Measurements from ENCODE around the gene NECTIN1.

NECTIN1 gene

DNA sequence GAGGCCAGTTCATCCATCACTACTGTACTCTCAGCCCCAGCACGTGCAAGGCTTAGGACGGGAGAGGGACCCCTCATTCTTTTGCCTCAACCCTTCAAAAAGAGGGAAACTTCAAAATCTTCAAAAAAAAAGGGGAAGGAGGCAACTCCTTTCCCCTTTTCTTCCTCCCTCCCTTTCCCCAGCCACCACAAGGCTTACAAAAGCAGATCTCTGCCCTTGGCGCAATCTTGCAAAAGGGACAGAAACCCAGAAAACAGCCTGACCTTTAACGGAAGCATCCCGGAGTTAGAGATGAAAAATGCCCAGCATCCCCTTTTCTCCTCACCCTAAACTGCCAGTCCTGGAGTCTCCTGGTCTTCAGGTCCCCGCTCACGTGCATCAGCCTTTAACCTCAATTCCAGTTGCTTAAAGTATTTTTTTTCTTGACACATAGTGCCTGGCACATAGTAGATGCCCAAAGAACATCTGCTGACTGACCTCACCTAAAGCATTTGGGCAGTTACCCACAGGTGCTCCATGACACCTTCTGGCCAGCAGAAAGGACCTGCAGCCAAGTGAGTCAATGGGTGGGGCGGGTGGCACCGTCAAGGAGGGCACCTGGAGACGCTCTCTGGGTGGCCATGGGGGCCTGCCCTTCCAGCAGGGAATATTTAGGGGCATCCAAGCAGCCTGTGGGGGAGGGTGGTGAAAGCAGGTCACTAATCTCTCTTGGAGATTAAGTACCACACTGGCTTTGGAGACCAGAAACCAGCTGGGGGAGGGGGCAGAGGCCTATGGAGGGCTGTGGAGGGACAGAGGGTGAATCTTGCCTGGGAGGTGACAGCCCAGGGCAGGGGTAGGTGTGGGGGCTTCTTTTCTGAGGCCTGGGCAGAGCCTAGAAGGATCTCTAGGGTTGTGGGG is 16.3 kb downstream of the NECTIN1 start:
- no peak for DNase-seq (ENCODE audit: low read depth in 2 of 2)

DNA sequence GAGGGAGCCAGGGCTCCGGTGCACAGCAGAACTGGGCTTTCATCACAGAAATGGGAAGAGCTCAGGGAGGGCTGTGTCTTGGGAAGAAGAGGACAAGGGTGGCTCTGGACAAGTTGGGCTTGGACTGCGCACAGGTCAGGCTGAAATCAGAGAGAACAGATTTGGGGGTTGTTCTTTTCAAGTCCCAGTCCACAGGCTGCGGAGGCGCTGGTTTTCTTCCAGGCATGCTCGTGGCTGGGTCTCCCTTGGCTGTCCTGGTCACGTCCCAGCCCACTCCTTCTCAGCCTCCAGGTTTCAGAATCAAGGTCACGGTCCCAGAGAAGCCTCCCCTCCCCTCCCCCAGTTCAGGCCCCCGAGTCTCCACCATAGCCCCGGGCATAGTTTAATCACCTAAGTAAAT is 17.0 kb downstream of the NECTIN1 start:
- no peak for DNase-seq (ENCODE audit: low read depth in 2 of 2)

DNA sequence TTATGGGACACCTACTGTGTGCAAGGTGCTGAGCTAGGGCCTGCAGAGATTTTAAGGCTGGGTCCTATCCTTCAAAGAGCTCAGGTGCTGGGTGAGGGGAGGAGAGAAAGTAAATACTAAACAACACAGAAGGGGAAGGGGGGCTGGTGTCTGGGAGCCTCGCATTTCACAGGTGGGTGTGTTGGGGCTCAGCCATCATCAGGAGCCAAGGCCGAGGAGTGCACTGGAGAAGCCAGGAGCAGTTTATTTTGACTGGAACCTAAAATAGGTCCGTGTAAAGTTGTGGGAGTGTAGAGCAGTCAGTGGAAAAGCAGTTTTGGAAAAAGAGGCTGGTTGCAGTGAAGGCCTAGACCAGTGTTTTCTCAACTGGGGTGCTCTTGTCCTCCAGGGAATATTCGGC is 17.5 kb downstream of the NECTIN1 start:
- no peak for DNase-seq (ENCODE audit: low read depth in 2 of 2)

DNA sequence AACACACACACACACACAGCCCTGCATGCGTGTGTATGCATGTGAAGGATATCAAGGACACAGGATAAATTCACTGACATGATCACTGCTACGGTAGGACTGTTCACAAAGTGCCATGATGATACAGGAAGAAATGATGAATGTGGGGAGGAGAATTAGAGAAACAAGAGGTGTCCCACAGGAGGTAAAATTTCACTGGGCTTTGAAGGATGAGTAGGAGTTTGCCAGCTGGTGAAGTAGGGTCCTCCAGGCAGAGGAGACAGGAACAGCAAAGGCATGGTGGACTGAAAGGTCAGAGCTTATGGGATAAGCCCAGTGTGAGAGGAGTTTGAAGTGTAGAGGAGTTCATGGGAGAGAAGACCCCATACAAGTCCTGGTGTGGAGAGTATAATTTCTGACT is 18.6 kb downstream of the NECTIN1 start:
- DNase-seq (ENCODE audit: low read depth in 2 of 2), result no peak

DNA sequence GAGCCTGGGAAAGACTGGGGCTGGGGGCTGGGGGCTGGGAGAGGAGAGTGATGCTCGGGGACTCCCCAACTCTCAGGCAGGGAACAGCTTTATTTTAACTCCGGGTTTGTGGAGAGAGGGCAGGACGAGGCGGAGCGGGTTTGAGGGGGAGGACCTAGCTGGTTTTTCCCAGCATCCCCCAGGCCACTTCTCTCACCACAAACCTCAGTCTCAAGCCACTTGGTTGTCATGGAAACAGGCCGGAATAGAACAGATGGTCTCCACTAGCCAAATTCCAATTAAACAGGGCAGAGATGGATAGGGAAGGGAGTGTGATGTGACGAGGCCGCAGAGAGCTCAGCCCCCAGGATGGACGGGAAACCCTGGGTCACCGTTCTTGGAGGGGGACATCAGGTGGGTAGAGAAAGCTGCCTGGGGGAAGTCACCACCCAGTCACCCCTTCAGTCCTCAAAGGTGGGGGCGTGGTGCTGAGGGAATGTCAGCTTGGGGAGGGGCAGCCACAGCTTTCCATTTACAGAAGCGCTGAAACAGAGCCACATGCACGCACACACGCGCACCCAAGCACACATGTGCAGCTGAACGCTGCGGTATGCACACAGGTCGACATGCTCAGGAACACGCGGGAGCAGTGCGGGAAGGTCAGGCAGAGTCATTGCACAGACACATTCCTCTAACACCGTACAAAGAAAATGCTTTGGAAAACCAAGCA is 19.2 kb downstream of the NECTIN1 start:
- no peak for DNase-seq (ENCODE audit: low read depth in 2 of 2)

DNA sequence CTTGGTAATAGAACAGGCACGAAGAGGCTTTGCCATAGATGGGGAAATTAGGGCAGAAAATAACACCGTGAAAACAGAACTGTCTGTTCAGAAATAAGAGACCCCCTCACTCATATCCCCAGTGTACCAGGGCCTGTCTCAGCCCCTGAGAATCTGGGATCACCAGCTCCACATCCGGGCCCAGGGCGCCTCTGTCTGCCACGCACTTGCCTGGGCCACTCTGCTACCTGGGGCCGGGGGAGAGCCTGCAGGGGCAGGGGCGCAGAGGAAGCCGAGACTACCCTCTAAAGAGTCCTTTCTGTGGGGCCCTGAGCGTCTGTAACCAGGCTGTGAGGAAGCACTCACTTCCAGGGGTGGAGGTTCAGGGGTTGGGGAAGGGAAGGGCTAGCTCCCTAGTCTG is 19.8 kb downstream of the NECTIN1 start:
- no peak for DNase-seq (ENCODE audit: low read depth in 2 of 2)

DNA sequence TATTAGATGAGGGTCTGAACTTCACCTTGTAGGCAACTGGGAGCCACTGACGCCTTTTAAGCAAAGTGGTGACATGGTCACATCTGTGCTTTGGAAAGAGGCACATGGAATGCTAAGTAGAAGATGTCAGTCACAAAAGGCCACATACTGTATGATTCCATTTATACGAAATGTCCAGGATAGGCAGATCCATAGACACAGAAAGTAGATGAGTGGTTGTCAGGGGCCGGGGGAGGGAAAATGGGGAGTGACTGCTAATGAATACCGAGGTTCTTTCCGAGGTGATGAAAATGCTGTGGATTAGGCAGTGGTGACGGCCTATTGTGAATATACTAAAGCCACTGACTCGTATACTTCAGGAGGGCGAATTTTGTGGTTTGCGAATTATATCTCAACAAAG is 20.6 kb downstream of the NECTIN1 start:
- DNase-seq (ENCODE audit: low read depth in 2 of 2), result no peak

DNA sequence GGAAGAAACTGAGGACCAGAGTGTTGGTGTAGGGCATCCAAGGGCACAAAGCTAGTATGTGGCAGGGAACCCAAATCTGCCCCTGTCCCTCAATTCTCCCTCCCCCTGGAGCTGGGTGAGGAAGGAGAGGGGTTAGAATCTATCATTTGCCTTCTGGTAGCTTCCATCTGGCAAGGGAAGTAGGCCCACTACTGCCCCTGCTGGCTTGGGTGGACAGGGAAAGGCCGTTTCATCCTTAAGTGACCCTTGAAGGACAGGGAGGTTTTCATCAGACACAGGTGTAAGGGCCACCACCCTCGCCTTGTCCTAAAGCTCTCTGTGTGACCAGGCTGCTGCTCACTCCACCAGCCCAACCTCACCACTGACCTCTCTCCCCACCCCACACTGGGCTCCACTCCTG is 22.1 kb downstream of the NECTIN1 start:
- DNase-seq (ENCODE audit: low read depth in 2 of 2), result no peak

DNA sequence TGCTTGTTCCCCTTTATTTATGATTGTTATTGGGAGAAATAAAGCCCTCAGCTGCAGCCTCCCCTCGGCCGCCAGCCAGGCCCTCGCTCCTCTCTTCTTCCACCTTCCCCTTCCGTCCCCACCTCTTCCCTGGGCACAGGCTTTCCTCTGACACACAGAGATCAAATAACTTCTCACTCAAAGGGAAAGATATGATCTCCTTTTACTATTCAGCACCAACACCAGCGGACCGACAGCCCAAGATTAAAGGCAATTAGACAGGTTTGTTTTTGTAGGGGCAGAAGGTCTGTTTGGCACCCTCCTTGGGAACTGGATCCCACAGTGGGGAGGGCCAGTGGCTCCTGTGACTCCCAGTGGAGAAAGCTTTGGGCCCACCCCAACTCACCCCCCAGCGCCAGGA is 23.0 kb downstream of the NECTIN1 start:
- no peak for DNase-seq (ENCODE audit: low read depth in 2 of 2)

DNA sequence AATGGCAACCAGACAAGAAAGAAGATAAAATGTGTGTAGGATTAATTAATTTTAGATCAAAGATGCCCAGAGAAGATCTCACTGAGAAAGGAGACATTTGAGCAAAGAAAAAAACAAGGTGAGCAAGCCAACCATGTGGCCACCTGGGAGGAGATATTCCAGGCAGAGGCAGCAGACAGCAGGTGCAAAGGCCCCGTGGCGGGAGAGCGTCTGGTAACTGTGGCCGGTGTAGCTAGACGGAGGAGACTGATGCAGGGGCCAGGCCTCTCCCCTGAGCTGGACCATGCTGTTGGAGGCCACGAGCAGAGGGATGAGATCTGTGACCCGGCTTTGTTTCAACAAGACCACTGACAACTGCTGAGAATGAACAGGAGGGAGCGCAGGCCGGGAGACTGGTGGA is 23.6 kb downstream of the NECTIN1 start:
- DNase-seq (ENCODE audit: low read depth in 2 of 2), result no peak

DNA sequence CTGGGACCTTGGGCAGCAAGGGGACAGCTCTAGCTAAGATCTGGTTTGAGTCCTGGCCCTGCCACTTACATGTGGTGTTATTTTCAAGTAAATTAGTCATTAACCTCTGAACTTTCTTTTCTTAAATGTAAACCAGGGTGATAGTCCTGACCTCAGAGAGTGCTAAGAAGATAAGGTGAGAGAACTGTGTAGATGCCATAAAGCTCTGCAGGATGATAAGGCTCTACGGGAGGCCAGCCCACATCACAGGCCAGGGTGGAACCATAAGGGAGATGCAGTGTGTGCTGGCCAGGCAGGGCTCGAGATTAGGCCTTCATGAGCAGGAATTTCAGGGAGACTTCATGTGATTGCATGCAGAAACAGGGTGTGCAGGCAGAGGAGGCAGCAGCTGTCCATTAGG is 24.2 kb downstream of the NECTIN1 start:
- DNase-seq (ENCODE audit: low read depth in 2 of 2), result no peak

DNA sequence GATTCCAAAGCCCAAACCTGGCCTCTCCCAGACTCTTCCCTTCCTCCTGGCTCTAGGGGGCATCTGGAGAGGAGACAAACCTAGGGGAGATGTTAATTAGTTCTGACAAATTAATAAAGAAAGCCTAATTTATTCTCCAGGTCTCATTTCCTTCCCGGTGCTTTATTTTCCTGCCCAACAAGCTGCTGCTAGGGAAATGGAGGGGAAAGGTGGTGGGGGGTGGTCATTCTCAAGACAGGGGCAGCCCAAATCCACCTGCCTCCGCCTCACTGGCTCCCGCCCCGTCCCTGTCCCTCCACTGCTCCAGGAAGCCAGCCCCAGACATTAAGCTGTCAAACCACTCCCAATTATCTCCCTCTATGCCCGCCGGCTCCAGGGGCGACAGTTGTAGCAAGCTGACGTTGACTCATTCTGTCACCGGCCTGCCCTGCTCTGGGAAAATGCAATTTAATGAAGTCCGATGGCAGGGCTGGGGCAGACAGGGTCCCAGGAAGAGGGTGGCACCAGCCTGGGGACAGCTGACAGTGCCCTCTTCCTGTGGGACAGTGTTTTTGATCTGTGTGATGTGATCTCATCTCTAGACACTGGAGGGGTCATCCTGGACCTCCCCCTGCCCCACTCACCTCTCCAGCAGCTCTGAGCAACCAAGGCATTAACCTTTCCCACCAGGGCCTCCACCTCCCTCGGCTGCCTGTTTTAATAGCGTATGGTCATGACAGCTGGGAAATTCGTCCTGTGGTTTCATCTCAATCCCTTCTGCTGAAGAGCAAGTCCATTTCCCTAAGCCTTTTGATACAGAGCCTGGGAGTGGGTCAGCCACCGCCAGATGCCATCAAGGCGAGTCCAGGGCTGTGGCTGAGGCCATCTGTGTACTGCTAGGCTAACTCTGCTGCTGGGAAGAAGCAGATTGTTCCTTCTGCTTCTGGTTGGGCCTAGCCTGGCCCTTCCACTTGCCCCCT is 27.1 kb downstream of the NECTIN1 start:
- DNase-seq (ENCODE audit: low read depth in 2 of 2), result no peak

DNA sequence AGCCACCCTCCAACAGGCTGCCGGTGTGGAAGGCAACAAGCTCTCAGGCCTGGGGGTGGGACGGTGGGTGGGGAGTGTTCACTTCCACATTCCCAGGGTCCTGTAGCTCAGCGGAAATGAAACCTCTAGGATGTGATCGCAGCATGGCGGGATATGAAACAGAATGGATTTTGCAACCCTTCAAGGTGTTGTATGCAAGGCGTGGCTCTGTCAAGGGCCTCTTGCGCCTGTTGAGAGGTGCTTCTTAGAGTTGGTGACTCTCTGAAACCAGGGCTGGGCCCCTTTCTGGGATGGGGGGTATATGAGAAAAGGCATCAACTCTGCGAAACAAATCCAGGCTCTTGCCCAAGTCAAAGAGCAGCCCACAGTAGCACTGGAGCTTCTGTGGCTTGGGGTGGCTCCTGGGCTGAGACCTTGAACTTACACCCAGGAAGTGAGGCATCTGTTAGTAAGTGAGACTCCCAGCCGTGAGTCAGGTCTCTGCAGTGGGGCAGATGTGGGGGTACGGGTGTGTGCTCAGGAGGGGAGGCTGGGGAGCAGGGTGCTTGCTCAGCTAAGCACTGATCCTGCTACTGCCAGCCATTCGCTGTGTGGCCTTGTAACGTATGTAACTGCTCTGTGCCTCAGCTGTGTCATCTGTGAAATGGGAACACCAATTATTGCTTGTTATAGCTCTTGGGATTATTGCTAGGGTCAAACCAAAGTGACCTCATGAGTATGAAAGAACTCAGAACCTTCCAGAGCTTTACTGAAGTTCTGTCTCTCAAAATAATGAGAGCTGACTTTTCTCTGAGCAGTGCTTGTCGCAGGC is 28.3 kb downstream of the NECTIN1 start:
- peak in 1 of 2 donors; percentile 4 for DNase-seq (ENCODE audit: low read depth in 2 of 2)

DNA sequence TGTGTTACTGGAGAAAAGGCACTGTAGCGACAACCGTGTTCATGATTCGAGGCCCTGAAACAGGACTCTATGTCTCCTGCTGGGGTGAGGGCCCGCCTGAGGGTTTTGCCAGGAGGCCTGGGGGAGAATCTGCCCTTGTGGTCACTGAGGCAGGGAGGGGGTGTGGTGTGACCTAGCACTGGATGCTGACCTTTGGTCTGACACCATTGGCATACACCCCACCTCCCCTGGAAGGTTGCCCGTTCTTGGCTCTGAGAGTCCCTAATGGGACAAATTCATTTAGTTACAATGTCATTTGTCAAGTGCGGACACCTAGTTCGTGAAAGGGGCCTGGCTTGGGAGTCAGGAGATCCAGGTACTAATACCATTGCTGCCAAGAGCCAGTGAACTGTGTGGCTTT is 29.0 kb downstream of the NECTIN1 start:
- no peak for DNase-seq (ENCODE audit: low read depth in 2 of 2)

DNA sequence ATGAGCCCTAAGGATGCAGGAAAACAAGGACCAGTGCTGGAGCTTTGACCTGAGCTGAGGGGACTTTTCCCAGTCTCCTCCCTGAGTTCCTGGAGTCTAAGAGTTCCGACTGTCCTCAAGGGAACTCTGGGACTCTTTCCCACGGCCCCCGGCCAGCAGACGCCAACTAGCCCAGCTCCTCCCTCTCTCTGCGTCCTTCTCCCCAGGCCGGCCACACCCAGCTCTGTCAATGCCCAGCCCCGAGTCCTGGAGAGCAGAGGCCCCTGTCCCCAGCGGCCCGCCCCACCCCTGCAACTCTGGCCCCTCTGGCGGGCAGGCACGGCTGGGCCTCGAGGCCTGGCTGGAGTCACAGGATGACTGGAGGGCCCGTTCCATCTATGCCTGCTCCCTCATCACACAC is 29.8 kb downstream of the NECTIN1 start:
- DNase-seq (ENCODE audit: low read depth in 2 of 2), result no peak

DNA sequence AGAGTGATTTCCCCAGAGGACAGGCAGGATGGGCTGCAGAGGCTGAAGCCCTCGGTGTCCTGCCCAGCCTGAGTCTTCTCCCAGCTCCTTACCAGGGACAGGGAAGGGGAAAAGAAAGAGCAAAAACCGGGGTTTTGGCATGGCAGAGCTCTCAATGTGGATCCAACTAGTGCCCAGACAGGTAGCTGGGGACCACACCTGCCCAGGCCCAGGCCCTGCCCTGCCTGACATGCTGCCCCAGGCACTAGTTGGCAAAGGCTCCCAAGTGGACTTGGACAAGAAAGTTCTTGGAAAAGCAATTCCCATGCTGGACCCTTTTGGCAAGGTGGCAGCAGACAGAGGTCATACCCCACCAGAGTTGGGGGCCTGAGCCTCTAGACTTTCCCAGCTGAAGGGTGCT is 31.1 kb downstream of the NECTIN1 start:
- no peak for DNase-seq (ENCODE audit: low read depth in 2 of 2)

DNA sequence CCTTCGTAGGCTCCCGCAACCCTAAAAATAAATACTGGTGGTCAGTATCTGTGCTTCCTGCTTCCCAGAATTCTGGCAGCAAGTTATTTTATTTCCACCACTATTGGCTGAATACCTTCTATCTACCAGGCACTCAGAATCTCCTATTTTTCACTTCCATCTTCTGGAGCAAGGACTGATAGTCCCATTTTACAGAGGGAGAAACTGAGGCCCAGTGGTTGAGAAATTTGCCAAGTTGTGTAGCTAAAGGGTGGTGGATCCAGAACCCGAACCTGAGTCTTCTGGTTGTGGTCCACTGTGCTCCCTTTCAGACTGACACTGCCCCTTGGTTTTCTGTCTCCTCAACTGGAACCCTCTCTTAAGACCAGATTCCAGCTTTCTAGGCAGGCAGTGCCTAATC is 31.6 kb downstream of the NECTIN1 start:
- DNase-seq (ENCODE audit: low read depth in 2 of 2), result no peak

DNA sequence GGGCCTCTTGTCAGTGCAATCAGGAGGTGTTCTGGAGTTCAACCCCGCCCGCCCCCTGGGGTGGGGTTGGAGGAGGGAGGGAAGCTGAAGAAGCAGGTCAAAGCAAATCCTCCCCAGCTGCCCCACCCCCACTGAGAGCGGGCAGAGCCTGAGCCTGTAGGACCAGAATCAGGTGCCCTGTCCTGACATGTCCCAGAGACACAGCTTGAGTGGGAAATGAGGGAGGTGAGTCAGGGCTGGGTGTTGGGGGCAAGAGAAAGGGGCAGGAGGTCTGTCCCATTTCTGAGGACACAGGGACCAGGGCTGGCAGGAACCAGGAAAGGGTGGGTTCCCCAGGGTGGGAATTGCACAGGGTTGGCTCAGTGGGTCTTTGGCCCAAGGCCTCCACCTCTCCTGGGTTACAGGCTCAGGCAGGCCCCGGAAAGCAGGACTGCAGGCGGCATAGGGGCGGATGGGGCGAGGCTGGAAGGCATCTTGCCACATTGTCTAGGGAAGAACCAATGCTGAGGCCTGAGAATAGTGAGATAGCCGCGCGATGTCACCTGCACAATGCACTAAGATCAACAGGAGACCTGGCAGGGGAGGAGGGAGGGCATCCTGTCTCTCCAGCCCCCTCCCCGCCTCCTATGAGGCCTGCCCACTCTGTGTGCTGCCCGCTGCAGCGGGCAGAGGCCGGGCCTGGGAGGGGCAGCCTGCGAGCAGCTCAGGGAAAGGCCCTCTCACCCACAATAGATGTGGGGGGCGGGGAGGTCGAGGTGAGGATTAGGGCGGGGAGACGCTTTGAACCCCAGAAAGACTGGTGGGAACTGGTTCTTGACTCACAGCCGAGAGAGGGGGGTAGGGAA is 32.4 kb downstream of the NECTIN1 start:
- DNase-seq (ENCODE audit: low read depth in 2 of 2), result no peak

DNA sequence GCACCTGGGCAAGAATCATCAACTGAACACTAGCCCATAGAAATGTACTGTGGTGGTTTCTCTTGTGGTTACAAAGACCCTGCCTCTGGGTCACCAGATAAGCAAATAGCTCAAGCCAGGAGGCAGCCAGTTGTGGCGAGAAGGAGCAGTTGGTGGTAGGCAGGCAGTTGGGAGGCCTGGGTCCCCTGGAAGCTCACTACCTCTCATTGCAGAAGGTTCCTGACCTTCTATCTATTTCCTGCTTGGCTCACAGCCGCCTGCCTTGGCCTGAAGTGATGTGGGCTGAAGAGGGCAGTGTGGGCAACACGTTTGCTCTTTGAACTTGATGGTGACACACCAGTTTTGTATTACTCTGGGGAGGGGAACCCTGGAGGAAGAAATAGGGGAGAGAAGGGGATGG is 34.7 kb downstream of the NECTIN1 start:
- no peak for DNase-seq (ENCODE audit: low read depth in 2 of 2)

DNA sequence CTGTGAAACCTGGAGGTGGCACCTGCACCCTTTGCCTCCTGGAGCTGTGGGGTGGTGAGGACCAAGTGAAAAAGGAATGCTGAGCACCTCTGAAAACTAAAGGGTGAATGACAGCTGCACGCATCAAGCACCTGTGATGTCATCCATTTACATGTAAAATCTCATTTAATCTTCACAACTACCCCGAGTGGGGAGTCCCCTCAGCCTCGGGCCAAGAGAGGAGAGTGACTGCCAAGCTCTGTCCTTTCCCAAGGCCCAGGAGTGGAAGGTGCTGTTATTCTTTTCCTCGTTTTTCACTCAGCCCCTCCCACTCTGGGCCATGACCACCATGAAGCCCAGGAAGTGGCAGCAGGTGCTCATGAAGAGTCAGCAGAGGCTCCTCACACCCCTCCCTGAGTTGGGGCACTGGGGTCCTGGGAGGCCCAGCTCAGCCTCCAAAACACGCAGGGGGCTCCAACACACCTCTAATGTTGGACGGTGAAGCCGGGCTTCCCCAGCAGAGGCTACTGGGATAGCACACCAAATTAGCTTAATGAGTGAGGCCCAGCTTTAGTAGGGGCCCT is 35.7 kb downstream of the NECTIN1 start:
- DNase-seq (ENCODE audit: low read depth in 2 of 2), result no peak

All from stimulated activated CD4-positive, alpha-beta T cell treated with anti-CD3 and anti-CD28 coated beads, Interleukin-15, amount 100 ng/mL, for 48 hours (primary cell).